Gastrocnemius medialis (tissue), 4 donors: ENCODE data around the gene CD1B. TPM values are rescaled to one million over a fixed set of nuclear protein-coding genes. Genes with fewer than 3 reads are reported as not detected.
"Not testable (repeated sequence)": the region's sequence is repeated elsewhere in the genome, so short reads cannot be mapped to it uniquely, and the experiment has no call there.

Source experiments
- ATAC-seq, 2 donors: fragments of 150-250 bp; one replicate each; pipeline ENCODE4 v1.9.1; 2016
- DNase-seq, 2 donors: peaks; one replicate each; pipeline ENCODE4 v3.0.0-alpha.2; 2019
- H3K27ac ChIP-seq, 4 donors: fragments of 200-600 bp; sonication (generic); 1 replicate in 1 of 4; 2 replicates in 3 of 4; pipeline ENCODE4 v1.5.1; 2016 to 2018; ENCODE audit warnings: mild to moderate bottlenecking in 2 of 4, moderate library complexity in 1 of 4
- H3K27me3 ChIP-seq, 3 donors: fragments of 200-600 bp; sonication (generic) in 2 of 3; 1 replicate in 1 of 3; 2 replicates in 2 of 3; pipeline versions ENCODE4 v1.5.1 to v1.6.0; 2016 to 2019; ENCODE audit warnings: mild to moderate bottlenecking in 1 of 3, moderate library complexity in 1 of 3
- H3K36me3 ChIP-seq, 2 donors: fragments of 200-600 bp; sonication (generic) in 1 of 2; one replicate each; pipeline ENCODE4 v1.5.1; 2017 to 2018
- H3K4me1 ChIP-seq, 2 donors: fragments of 200-600 bp; sonication (generic) in 1 of 2; one replicate each; pipeline ENCODE4 v1.5.1; 2016 to 2017; ENCODE audit warnings: mild to moderate bottlenecking in 2 of 2
- H3K4me3 ChIP-seq, 4 donors: fragments of 200-600 bp; sonication (generic) in 3 of 4; 1 replicate in 1 of 4; 2 replicates in 3 of 4; pipeline ENCODE4 v1.5.1; 2016 to 2019; ENCODE audit warnings: mild to moderate bottlenecking in 2 of 4
- H3K9me3 ChIP-seq, 3 donors: fragments of 200-600 bp; sonication (generic) in 2 of 3; 1 replicate in 1 of 3; 2 replicates in 2 of 3; pipeline ENCODE4 v1.5.1; 2016 to 2019
- CTCF ChIP-seq, 5 experiments: fragments of 450-650 bp in 3 of 5; fragments of 200-600 bp in 2 of 5; sonication (generic) in 2 of 5; IDR thresholded peaks in 4 of 5; conservative IDR thresholded peaks in 1 of 5; 1 replicate in 4 of 5; 2 replicates in 1 of 5; pipeline ENCODE4 v1.5.1; 2016 to 2019; ENCODE audit warnings: antibody characterized with exemption in 5 of 5, mild to moderate bottlenecking in 3 of 5, moderate library complexity in 3 of 5
- POLR2A ChIP-seq, 2 donors: fragments of 450-650 bp; IDR thresholded peaks; one replicate each; pipeline ENCODE4 v1.6.1; 2017; ENCODE audit warnings: antibody characterized with exemption in 2 of 2, mild to moderate bottlenecking in 2 of 2, moderate library complexity in 2 of 2
- in situ Hi-C, 4 donors: fragments of 200-750 bp; cut with MboI; loops; one replicate each; pipeline versions ENCODE4 v1.15.0 to v1.8.0; 2017; ENCODE audit warnings: low sequenced_read_pairs in 4 of 4
- intact Hi-C: fragments of 100-400 bp; cut with DNase I; formaldehyde crosslinking; loops from one replicate; pipeline ENCODE4 v1.15.1; 2023; ENCODE audit warnings: low total_unique reads
- total RNA-seq, 4 donors: library from RNA; depleted of rRNA; stranded (reverse); fragments of >200 nt; gene quantifications; one replicate each; pipeline versions ENCODE4 v1.1.0 to v1.2.3, GENCODE V29; 2016

Gene CD1B
- total RNA-seq, 4 donors from 2014 or later = not detected

GRCh38 chr1:158289811-158290210 lies 41.5 kb downstream of the CD1B start, which contains the start of gene CD1C:
CD1C (plus strand) TSS chr1:158289923; CDS start chr1:158290065, 142 bp downstream.
- Histone ChIP-seq H3K27ac (no peak within 1 kb of the TSS), H3K36me3 (no peaks in the 10 kb centered on the region), H3K27me3 (no peaks in the 10 kb centered on the region), H3K9me3 (no peaks in the 10 kb centered on the region), H3K4me3 (no peak within 1 kb of the TSS), H3K4me1 (no peaks in the 10 kb centered on the region)
- DNase-seq (no peak), ATAC-seq (no peak)
- no peak for TF ChIP-seq POLR2A (IDR thresholded peaks at IDR 0.05)
- TF ChIP-seq CTCF (IDR thresholded peaks at IDR 0.05 in 4 of 5, conservative IDR thresholded peaks at IDR 0.05 in 1 of 5) = no peak
- intact Hi-C loops (no loop called here), in situ Hi-C loops (no loop called here)

GRCh38 chr1:158286941-158287346 lies 44.4 kb downstream of the CD1B start:
- Histone ChIP-seq H3K4me3 (no peak overlapping the region), H3K36me3 (no peaks in the 10 kb centered on the region), H3K27ac (no peak overlapping the region), H3K27me3 (no peaks in the 10 kb centered on the region), H3K9me3 (no peaks in the 10 kb centered on the region), H3K4me1 (no peaks in the 10 kb centered on the region)
- in situ Hi-C loops = no loop called here
- ATAC-seq (no peak), DNase-seq (no peak)
- TF ChIP-seq CTCF (IDR thresholded peaks at IDR 0.05 in 4 of 5, conservative IDR thresholded peaks at IDR 0.05 in 1 of 5) = no peak
- no peak for TF ChIP-seq POLR2A (IDR thresholded peaks at IDR 0.05)
- intact Hi-C loops = no loop called here

- no peak overlapping the region for H3K27ac ChIP-seq
- TF ChIP-seq POLR2A (IDR thresholded peaks at IDR 0.05) = no peak
- no peak for TF ChIP-seq CTCF (IDR thresholded peaks at IDR 0.05 in 4 of 5, conservative IDR thresholded peaks at IDR 0.05 in 1 of 5)
- no peaks in the 10 kb centered on the region for H3K27me3 ChIP-seq
- no peak for ATAC-seq
- H3K4me3 ChIP-seq = no peak overlapping the region
- in situ Hi-C loops (no loop called here), intact Hi-C loops (no loop called here)
- no peaks in the 10 kb centered on the region for H3K9me3 ChIP-seq
- no peaks in the 10 kb centered on the region for H3K4me1 ChIP-seq
- DNase-seq = no peak
- no peaks in the 10 kb centered on the region for H3K36me3 ChIP-seq
Observed at GRCh38 chr1:158286487-158286886, 44.8 kb downstream of the CD1B start.

GRCh38 chr1:158285756-158286241 lies 45.5 kb downstream of the CD1B start:
- ATAC-seq = peak in 1 of 2 donors; percentile 44
- intact Hi-C loops = no loop called here
- in situ Hi-C loops = no loop called here
- no peaks in the 10 kb centered on the region for H3K9me3 ChIP-seq
- no peaks in the 10 kb centered on the region for H3K4me1 ChIP-seq
- no peaks in the 10 kb centered on the region for H3K36me3 ChIP-seq
- H3K4me3 ChIP-seq = no peak overlapping the region
- H3K27ac ChIP-seq = no peak overlapping the region
- no peaks in the 10 kb centered on the region for H3K27me3 ChIP-seq
- TF ChIP-seq CTCF (IDR thresholded peaks at IDR 0.05 in 4 of 5, conservative IDR thresholded peaks at IDR 0.05 in 1 of 5) (no peak), POLR2A (IDR thresholded peaks at IDR 0.05) (no peak)
- peak; percentile 12 to 52 for DNase-seq

GRCh38 chr1:158283965-158284364 lies 47.4 kb downstream of the CD1B start:
- DNase-seq (no peak), ATAC-seq (no peak)
- no peaks in the 10 kb centered on the region for H3K9me3 ChIP-seq
- TF ChIP-seq POLR2A (IDR thresholded peaks at IDR 0.05) (no peak), CTCF (IDR thresholded peaks at IDR 0.05 in 4 of 5, conservative IDR thresholded peaks at IDR 0.05 in 1 of 5) (no peak)
- in situ Hi-C loops (no loop called here), intact Hi-C loops (no loop called here)
- no peaks in the 10 kb centered on the region for H3K36me3 ChIP-seq
- H3K4me3 ChIP-seq = no peak overlapping the region
- no peaks in the 10 kb centered on the region for H3K4me1 ChIP-seq
- no peak overlapping the region for H3K27ac ChIP-seq
- no peaks in the 10 kb centered on the region for H3K27me3 ChIP-seq

- DNase-seq, in situ Hi-C loops, H3K36me3 ChIP-seq, ATAC-seq, H3K4me3 ChIP-seq, H3K4me1 ChIP-seq, H3K27me3 ChIP-seq, H3K9me3 ChIP-seq, H3K27ac ChIP-seq, intact Hi-C loops: not testable (repeated sequence)
Observed at GRCh38 chr1:158282421-158282820, 48.9 kb downstream of the CD1B start.
